WTC11 (cell line): Measurements from ENCODE around the gene FRMD4A. TPM values are rescaled to one million over a fixed set of nuclear protein-coding genes. Genes with fewer than 3 reads are reported as not detected.

Source experiments
- AR ChIP-seq: fragments of 250-450 bp; sonication (Bioruptor Pico); IDR thresholded peaks from 2 replicates; pipeline ENCODE4 v1.9.0; 2021; ENCODE audit warnings: mild to moderate bottlenecking
- ATF1 ChIP-seq: sonication (generic); formaldehyde crosslinking; IDR thresholded peaks from 2 replicates; pipeline ENCODE4 v1.8.1; 2023; ENCODE audit warnings: mild to moderate bottlenecking, moderate library complexity, missing genetic modification reagents
- ATF3 ChIP-seq: sonication (generic); formaldehyde crosslinking; conservative IDR thresholded peaks from 2 replicates; pipeline ENCODE4 v1.8.1; 2022; ENCODE audit warnings: mild to moderate bottlenecking, missing genetic modification reagents
- ATF6 ChIP-seq: sonication (generic); formaldehyde crosslinking; IDR thresholded peaks from 2 replicates; pipeline ENCODE4 v1.8.1; 2023; ENCODE audit warnings: mild to moderate bottlenecking, missing genetic modification reagents
- FOXJ3 ChIP-seq: sonication (generic); formaldehyde crosslinking; IDR thresholded peaks from 2 replicates; pipeline ENCODE4 v1.9.0; 2021; ENCODE audit warnings: missing genetic modification reagents, mild to moderate bottlenecking, borderline replicate concordance
- GTF2I ChIP-seq: fragments of 250-450 bp; sonication (Bioruptor Pico); conservative IDR thresholded peaks from 2 replicates; pipeline ENCODE4 v1.4.0; 2021; ENCODE audit warnings: mild to moderate bottlenecking
- IRF1 ChIP-seq: sonication (generic); formaldehyde crosslinking; IDR thresholded peaks from 2 replicates; pipeline ENCODE4 v1.8.0; 2023; ENCODE audit warnings: missing genetic modification reagents
- MAX ChIP-seq: sonication (generic); formaldehyde crosslinking; IDR thresholded peaks from 2 replicates; pipeline ENCODE4 v1.8.0; 2022; ENCODE audit warnings: mild to moderate bottlenecking, missing genetic modification reagents
- NFYB ChIP-seq: sonication (generic); formaldehyde crosslinking; conservative IDR thresholded peaks from 2 replicates; pipeline ENCODE4 v1.8.0; 2022; ENCODE audit warnings: low read depth, missing genetic modification reagents
- NR3C1 ChIP-seq: sonication (generic); formaldehyde crosslinking; conservative IDR thresholded peaks from 2 replicates; pipeline ENCODE4 v1.8.1; 2023; ENCODE audit warnings: low read depth, mild to moderate bottlenecking, missing genetic modification reagents
- RORB ChIP-seq: fragments of 250-450 bp; sonication (Bioruptor Pico); IDR thresholded peaks from 2 replicates; pipeline ENCODE4 v1.9.0; 2021; ENCODE audit warnings: mild to moderate bottlenecking
- TCF7 ChIP-seq: sonication (generic); formaldehyde crosslinking; IDR thresholded peaks from 2 replicates; pipeline ENCODE4 v1.8.0; 2022; ENCODE audit warnings: mild to moderate bottlenecking, low read depth, missing genetic modification reagents, moderate library complexity
- ZNF232 ChIP-seq: sonication (generic); formaldehyde crosslinking; IDR thresholded peaks from 2 replicates; pipeline ENCODE4 v1.8.0; 2022; ENCODE audit warnings: mild to moderate bottlenecking, missing genetic modification reagents
- total RNA-seq: library from RNA; stranded (reverse); gene quantifications from 3 replicates; pipeline ENCODE4 v1.2.3, GENCODE V29; 2021
- TF ChIP-seq, protein P1 (sequence below): fragments of 250-450 bp; sonication (Bioruptor Pico); IDR thresholded peaks from 2 replicates; pipeline ENCODE4 v1.9.0; 2021; ENCODE audit warnings: moderate library complexity, mild to moderate bottlenecking, inconsistent platforms, borderline replicate concordance
- TF ChIP-seq, protein P2 (sequence below): sonication (generic); formaldehyde crosslinking; IDR thresholded peaks from 2 replicates; pipeline ENCODE4 v1.8.1; 2022; ENCODE audit warnings: low read depth, mild to moderate bottlenecking, moderate library complexity, missing genetic modification reagents, borderline replicate concordance
- TF ChIP-seq, protein P3 (sequence below): sonication (generic); formaldehyde crosslinking; IDR thresholded peaks from 2 replicates; pipeline ENCODE4 v1.8.1; 2023; ENCODE audit warnings: mild to moderate bottlenecking, missing genetic modification reagents
- TF ChIP-seq, protein P4 (sequence below): sonication (generic); formaldehyde crosslinking; IDR thresholded peaks from 2 replicates; pipeline ENCODE4 v1.8.1; 2023; ENCODE audit warnings: mild to moderate bottlenecking, moderate library complexity, missing genetic modification reagents
- TF ChIP-seq, protein P5 (sequence below): sonication (generic); formaldehyde crosslinking; IDR thresholded peaks from 2 replicates; pipeline ENCODE4 v1.8.0; 2022; ENCODE audit warnings: missing genetic modification reagents
- TF ChIP-seq, protein P6 (sequence below): fragments of 250-450 bp; sonication (Bioruptor Pico); conservative IDR thresholded peaks from 2 replicates; pipeline ENCODE4 v1.9.0; 2021; ENCODE audit warnings: mild to moderate bottlenecking

The FRMD4A gene
- total RNA-seq, 1 experiment from 2014 or later, result 35.5 TPM

DNA sequence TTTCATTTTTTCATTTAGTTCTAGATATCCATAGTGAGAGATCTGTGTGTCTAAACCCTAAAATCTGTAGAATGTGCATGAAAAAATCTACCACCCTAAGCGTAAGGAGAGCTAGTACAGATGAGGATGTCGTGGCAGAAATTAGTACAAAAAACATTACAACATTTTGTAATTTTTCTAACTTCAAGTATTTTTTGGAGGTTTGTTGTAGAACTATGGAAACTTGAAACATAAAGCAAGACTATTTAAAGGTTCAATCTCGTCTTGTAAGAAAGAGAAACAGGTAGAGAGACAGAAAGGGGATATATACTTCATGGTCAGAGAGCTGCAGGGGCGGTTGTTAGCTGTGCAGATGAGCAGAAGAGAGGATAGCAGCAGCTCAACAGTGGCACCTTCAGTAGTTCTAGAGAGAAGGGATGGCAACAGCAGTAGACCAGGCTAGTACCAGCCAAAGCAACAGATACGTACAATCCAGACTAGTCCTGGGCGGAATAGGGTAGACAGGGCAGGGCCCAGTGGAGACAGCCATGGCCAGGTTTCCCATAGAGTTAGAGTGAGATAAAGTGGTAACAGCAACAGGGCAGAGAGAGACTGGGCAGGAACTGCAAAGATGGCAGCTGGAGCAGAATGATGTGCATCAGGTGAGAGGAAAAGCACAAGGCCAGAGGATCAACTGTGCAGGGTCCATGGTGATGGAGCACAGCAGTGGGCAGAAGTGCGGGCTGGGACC lies 145.2 kb downstream of the FRMD4A start (continued):
- TF ChIP-seq ZNF232 (CRISPR knock-in tag) (peak; percentile 77), AR (peak; percentile 100), FOXJ3 (CRISPR knock-in tag) (0 out of 2 replicates have a peak, but pooled peaks have one; percentile 71), NFYB (CRISPR knock-in tag) (peak; percentile 34), ATF1 (CRISPR knock-in tag) (peak; percentile 97; the same call in 1 of the 2 replicates), GTF2I (CRISPR knock-in tag) (peak; percentile 98), RORB (CRISPR knock-in tag) (peak; percentile 100), IRF1 (CRISPR knock-in tag) (peak; percentile 85; the same call in 1 of the 2 replicates), ATF6 (CRISPR knock-in tag) (no peak), ATF3 (peak; percentile 82; the same call in 1 of the 2 replicates), MAX (no peak; the same call in 1 of the 2 replicates), TCF7 (CRISPR knock-in tag) (no peak), NR3C1 (no peak)
- TF ChIP-seq, protein P1, sequence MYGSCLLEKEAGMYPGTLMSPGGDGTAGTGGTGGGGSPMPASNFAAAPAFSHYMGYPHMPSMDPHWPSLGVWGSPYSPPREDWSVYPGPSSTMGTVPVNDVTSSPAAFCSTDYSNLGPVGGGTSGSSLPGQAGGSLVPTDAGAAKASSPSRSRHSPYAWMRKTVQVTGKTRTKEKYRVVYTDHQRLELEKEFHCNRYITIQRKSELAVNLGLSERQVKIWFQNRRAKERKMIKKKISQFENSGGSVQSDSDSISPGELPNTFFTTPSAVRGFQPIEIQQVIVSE (CRISPR knock-in tag), result peak; percentile 100
- TF ChIP-seq, protein P2, sequence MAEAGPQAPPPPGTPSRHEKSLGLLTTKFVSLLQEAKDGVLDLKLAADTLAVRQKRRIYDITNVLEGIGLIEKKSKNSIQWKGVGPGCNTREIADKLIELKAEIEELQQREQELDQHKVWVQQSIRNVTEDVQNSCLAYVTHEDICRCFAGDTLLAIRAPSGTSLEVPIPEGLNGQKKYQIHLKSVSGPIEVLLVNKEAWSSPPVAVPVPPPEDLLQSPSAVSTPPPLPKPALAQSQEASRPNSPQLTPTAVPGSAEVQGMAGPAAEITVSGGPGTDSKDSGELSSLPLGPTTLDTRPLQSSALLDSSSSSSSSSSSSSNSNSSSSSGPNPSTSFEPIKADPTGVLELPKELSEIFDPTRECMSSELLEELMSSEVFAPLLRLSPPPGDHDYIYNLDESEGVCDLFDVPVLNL (CRISPR knock-in tag), result no peak
- TF ChIP-seq, protein P3, sequence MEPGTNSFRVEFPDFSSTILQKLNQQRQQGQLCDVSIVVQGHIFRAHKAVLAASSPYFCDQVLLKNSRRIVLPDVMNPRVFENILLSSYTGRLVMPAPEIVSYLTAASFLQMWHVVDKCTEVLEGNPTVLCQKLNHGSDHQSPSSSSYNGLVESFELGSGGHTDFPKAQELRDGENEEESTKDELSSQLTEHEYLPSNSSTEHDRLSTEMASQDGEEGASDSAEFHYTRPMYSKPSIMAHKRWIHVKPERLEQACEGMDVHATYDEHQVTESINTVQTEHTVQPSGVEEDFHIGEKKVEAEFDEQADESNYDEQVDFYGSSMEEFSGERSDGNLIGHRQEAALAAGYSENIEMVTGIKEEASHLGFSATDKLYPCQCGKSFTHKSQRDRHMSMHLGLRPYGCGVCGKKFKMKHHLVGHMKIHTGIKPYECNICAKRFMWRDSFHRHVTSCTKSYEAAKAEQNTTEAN (CRISPR knock-in tag), result peak; percentile 86; the same call in 1 of the 2 replicates
- TF ChIP-seq, protein P4, sequence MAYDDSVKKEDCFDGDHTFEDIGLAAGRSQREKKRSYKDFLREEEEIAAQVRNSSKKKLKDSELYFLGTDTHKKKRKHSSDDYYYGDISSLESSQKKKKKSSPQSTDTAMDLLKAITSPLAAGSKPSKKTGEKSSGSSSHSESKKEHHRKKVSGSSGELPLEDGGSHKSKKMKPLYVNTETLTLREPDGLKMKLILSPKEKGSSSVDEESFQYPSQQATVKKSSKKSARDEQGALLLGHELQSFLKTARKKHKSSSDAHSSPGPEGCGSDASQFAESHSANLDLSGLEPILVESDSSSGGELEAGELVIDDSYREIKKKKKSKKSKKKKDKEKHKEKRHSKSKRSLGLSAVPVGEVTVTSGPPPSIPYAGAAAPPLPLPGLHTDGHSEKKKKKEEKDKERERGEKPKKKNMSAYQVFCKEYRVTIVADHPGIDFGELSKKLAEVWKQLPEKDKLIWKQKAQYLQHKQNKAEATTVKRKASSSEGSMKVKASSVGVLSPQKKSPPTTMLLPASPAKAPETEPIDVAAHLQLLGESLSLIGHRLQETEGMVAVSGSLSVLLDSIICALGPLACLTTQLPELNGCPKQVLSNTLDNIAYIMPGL, result no peak
- TF ChIP-seq, protein P5, sequence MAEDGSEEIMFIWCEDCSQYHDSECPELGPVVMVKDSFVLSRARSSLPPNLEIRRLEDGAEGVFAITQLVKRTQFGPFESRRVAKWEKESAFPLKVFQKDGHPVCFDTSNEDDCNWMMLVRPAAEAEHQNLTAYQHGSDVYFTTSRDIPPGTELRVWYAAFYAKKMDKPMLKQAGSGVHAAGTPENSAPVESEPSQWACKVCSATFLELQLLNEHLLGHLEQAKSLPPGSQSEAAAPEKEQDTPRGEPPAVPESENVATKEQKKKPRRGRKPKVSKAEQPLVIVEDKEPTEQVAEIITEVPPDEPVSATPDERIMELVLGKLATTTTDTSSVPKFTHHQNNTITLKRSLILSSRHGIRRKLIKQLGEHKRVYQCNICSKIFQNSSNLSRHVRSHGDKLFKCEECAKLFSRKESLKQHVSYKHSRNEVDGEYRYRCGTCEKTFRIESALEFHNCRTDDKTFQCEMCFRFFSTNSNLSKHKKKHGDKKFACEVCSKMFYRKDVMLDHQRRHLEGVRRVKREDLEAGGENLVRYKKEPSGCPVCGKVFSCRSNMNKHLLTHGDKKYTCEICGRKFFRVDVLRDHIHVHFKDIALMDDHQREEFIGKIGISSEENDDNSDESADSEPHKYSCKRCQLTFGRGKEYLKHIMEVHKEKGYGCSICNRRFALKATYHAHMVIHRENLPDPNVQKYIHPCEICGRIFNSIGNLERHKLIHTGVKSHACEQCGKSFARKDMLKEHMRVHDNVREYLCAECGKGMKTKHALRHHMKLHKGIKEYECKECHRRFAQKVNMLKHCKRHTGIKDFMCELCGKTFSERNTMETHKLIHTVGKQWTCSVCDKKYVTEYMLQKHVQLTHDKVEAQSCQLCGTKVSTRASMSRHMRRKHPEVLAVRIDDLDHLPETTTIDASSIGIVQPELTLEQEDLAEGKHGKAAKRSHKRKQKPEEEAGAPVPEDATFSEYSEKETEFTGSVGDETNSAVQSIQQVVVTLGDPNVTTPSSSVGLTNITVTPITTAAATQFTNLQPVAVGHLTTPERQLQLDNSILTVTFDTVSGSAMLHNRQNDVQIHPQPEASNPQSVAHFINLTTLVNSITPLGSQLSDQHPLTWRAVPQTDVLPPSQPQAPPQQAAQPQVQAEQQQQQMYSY (CRISPR knock-in tag), result 0 out of 2 replicates have a peak, but pooled peaks have one; percentile 10
- TF ChIP-seq, protein P6, sequence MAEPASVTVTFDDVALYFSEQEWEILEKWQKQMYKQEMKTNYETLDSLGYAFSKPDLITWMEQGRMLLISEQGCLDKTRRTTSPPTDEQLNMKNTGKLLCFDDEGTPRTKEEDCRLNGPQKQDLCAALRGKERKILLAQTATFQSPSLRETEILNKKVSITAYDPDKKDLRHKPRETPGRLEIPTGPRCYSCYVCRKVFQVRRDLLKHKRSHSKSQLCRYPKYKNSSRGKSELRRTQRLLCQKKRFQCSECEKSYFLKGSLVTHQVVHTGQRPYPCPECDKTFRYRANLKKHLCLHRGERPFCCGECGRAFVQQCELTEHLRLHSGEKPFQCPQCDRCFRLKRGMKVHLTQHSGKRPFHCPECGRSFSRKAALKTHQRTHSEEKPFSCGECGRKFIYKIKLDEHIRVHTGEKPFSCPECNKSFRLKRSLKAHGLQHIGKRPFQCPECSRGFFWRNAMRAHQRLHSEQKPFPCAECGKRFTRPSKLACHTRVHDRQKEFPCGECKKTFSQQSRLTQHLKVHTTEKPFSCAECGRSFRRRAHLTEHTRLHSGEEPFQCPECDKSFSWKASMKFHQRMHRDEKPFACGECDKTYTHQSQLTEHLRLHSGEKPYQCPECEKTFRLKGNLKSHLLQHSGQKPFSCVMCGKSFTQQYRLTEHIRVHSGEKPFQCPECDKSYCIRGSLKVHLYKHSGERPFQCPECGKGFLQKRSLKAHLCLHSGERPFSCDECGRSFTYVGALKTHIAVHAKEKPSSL (CRISPR knock-in tag), result peak; percentile 100
